K562 (cell line): ENCODE data around the gene BMAL1. TPM values are rescaled to one million over a fixed set of nuclear protein-coding genes. Genes with fewer than 3 reads are reported as not detected.

ENCODE experiments used
- ATAC-seq: fragments of 200-7000 bp; cut with Tn5 transposase; 3 replicates; pipeline ENCODE4 v1.9.1; 2020; ENCODE audit warnings: moderate library complexity
- BruUV-seq: library from RNA; stranded (reverse); fragments of 400-500 nt; replicated peaks from 2 replicates; lab custom pipeline; 2021; lab: Mats Ljungman, UMichigan
- CTCF ChIA-PET: fragments of 300-600 bp; formaldehyde crosslinking; extraction: SDS; loops from one replicate; lab custom pipeline; 2021; ENCODE audit warnings: low intra/inter-chr PET ratio; lab: Yijun Ruan, JAX
- POLR2A ChIA-PET: fragments of 300-600, 350-650 bp; sonication (Branson Sonifier 250); formaldehyde crosslinking; extraction: SDS; loops from one replicate; lab custom pipeline; 2021; ENCODE audit warnings: antibody characterized with exemption, inconsistent platforms; lab: Yijun Ruan, JAX
- DNase-seq, 4 experiments: peaks; one replicate each; pipeline versions ENCODE4 v3.0.0 to v3.0.0-alpha.2; 2011 to 2018; ENCODE audit warnings: low spot score in 3 of 4, mixed read lengths in 3 of 4; ENCODE audit errors: extremely low read depth in 1 of 4
- FAIRE-seq: peaks from 2 replicates; lab custom pipeline; 2011; peaks lifted over from hg19 to GRCh38; lab: Jason Lieb, UNC
- H2AFZ ChIP-seq: 2 replicates; pipeline ENCODE4 v1.6.0; 2011; ENCODE audit warnings: low read depth, low read length, control low read depth, inconsistent platforms
- H3K27ac ChIP-seq: fragments of 200-600 bp; 3 replicates; pipeline ENCODE4 v1.8.0; 2011; ENCODE audit warnings: low read depth, mild to moderate bottlenecking, control low read depth, inconsistent platforms, low read length, moderate library complexity, mixed read lengths; ENCODE audit errors: extremely low read depth
- H3K27me3 ChIP-seq, 2 experiments: fragments of 300-600 bp in 1 of 2; 2 replicates in 1 of 2; 3 replicates in 1 of 2; pipeline versions ENCODE4 v1.6.0 to v1.8.0; 2011; ENCODE audit warnings: inconsistent platforms in 2 of 2, low read length in 2 of 2, mild to moderate bottlenecking in 1 of 2, mixed read lengths in 1 of 2, moderate library complexity in 1 of 2; ENCODE audit not compliant: control insufficient read depth in 2 of 2, insufficient read depth in 2 of 2
- H3K36me3 ChIP-seq: fragments of 300-600 bp; 3 replicates; pipeline ENCODE4 v1.8.0; 2011; ENCODE audit warnings: mild to moderate bottlenecking, low read length, inconsistent platforms; ENCODE audit not compliant: control insufficient read depth, insufficient read depth
- H3K4me1 ChIP-seq, 2 experiments: fragments of 200-600 bp in 1 of 2; replicated peaks in 1 of 2; 2 replicates in 1 of 2; 3 replicates in 1 of 2; pipeline versions ENCODE4 v1.5.1 to v1.8.0; 2011; ENCODE audit warnings: inconsistent platforms in 2 of 2, low read length in 2 of 2, mild to moderate bottlenecking in 1 of 2, mixed read lengths in 1 of 2, moderate library complexity in 1 of 2; ENCODE audit not compliant: control insufficient read depth in 2 of 2, insufficient read depth in 2 of 2
- H3K4me2 ChIP-seq: 2 replicates; pipeline ENCODE4 v1.6.1; 2011; ENCODE audit warnings: low read length, control low read depth, inconsistent platforms, mixed read lengths; ENCODE audit not compliant: insufficient read depth
- H3K4me3 ChIP-seq: fragments of 200-600 bp; sonication (generic), shearing (Covaris generic); 2 replicates; pipeline ENCODE4 v1.5.1; 2016; ENCODE audit warnings: control low read depth, inconsistent platforms
- H3K79me2 ChIP-seq: fragments of 200-600 bp; 3 replicates; pipeline ENCODE4 v1.8.0; 2011; ENCODE audit warnings: low read length, inconsistent platforms; ENCODE audit not compliant: control insufficient read depth, insufficient read depth
- H3K9ac ChIP-seq, 2 experiments: 2 replicates each; pipeline versions ENCODE4 v1.6.0 to v1.6.1; 2011; ENCODE audit warnings: low read depth in 2 of 2, low read length in 2 of 2, control low read depth in 1 of 2, inconsistent platforms in 1 of 2, mild to moderate bottlenecking in 1 of 2, mixed read lengths in 1 of 2; ENCODE audit not compliant: insufficient read depth in 1 of 2
- H3K9me1 ChIP-seq: one replicate; pipeline ENCODE4 v1.6.0; 2011; ENCODE audit warnings: inconsistent platforms, mild to moderate bottlenecking, low read length, moderate library complexity; ENCODE audit not compliant: control insufficient read depth, insufficient read depth
- H3K9me3 ChIP-seq: replicated peaks from 2 replicates; pipeline ENCODE4 v1.5.1; 2011; ENCODE audit warnings: low read depth, low read length, inconsistent platforms; ENCODE audit not compliant: control insufficient read depth, insufficient read depth
- H4K20me1 ChIP-seq: replicated peaks from 2 replicates; pipeline ENCODE4 v1.6.1; 2011; ENCODE audit warnings: low read length, inconsistent platforms, mixed read lengths; ENCODE audit not compliant: control insufficient read depth, insufficient read depth
- L3MBTL2 ChIP-seq: fragments of 450-650 bp; IDR thresholded peaks from 2 replicates; pipeline ENCODE4 v1.6.1; 2016; ENCODE audit warnings: mild to moderate bottlenecking, moderate library complexity
- NR2F6 ChIP-seq: fragments of 450-650 bp; formaldehyde crosslinking; IDR thresholded peaks from 2 replicates; pipeline ENCODE4 v1.4.0; 2020; ENCODE audit warnings: mild to moderate bottlenecking
- PTTG1 ChIP-seq: fragments of 450-650 bp; IDR thresholded peaks from 2 replicates; pipeline ENCODE4 v1.6.1; 2016; ENCODE audit warnings: low read depth, mild to moderate bottlenecking, missing genetic modification characterization, missing compliant biosample characterization
- SAFB ChIP-seq: fragments of 200-400 bp; formaldehyde crosslinking; IDR thresholded peaks from 2 replicates; pipeline ENCODE4 v1.6.1; 2017; ENCODE audit warnings: low read depth, low read length, borderline replicate concordance
- ZNF655 ChIP-seq: fragments of 250-450 bp; sonication (Bioruptor Pico); IDR thresholded peaks from 2 replicates; pipeline ENCODE4 v1.5.0; 2021
- ZNF76 ChIP-seq: fragments of 250-450 bp; sonication (Bioruptor Pico); IDR thresholded peaks from 2 replicates; pipeline ENCODE4 v1.4.0; 2020; ENCODE audit warnings: mild to moderate bottlenecking, moderate library complexity, borderline replicate concordance
- in situ Hi-C: fragments of 300-500 bp; cut with MboI; formaldehyde crosslinking; loops from 4 replicates; pipeline ENCODE4 v1.15.0; 2018; ENCODE audit warnings: inconsistent platforms, mixed read lengths
- intact Hi-C: fragments of 100-400 bp; cut with micrococcal nuclease; formaldehyde crosslinking; loops from 2 replicates; pipeline ENCODE4 v1.14.2; 2022
- polyA plus RNA-seq, 8 experiments: library from polyadenylated mRNA; depleted of rRNA in 4 of 8; stranded (reverse) in 5 of 8; unstranded in 3 of 8; fragments of >200 nt; fragmentation: Nextera tagmentation in 2 of 8; fragmentation: Illumina TruSeq in 1 of 8; extraction: Ambion mirVana in 2 of 8; extraction: Trizol in 1 of 8; gene quantifications; 2 replicates each; pipeline versions ENCODE4 v1.2.1 to v1.2.3, GENCODE V29; 2011 to 2014; ENCODE audit warnings: inconsistent platforms in 1 of 8, missing spikeins in 1 of 8
- total RNA-seq, 7 experiments: library from RNA; depleted of rRNA in 6 of 7; stranded (reverse); fragments of >200 nt in 6 of 7; fragmentation: Illumina TruSeq in 2 of 7; extraction: Trizol in 2 of 7; gene quantifications; 2 replicates each; pipeline versions ENCODE4 v1.2.1 to v1.2.3, GENCODE V29; 2011 to 2021; ENCODE audit warnings: low replicate concordance in 1 of 7
- TF ChIP-seq, protein P1 (sequence below), 2 experiments: fragments of 450-650 bp; conservative IDR thresholded peaks; 2 replicates each; pipeline ENCODE4 v1.6.1; 2017; ENCODE audit warnings: mild to moderate bottlenecking in 2 of 2, moderate library complexity in 2 of 2
- TF ChIP-seq, protein P2 (sequence below): fragments of 250-450 bp; sonication (Bioruptor Pico); IDR thresholded peaks from 2 replicates; pipeline ENCODE4 v1.5.0; 2021

BMAL1 gene
- total and polyA plus RNA-seq, 9 of the 15 experiments (the other 6 are each of a cell fraction or from before 2014, with no cell fraction given): 0.14 to 2.4 (median 0.64) TPM

- Histone ChIP-seq H3K4me3 (no peak overlapping the region), H3K36me3 (no peaks in the 10 kb centered on the region), H3K9me1 (no peaks in the 10 kb centered on the region), H3K4me2 (no peak overlapping the region), H3K27me3 (peaks cover 0 to 6% of the 10 kb centered on the region in 2 experiments; a peak in 2 of 5 replicates), H3K79me2 (no peaks in the 10 kb centered on the region), H2AFZ (no peak overlapping the region), H3K27ac (no peak overlapping the region), H4K20me1 (no peaks in the 10 kb centered on the region), H3K9me3 (no peaks in the 10 kb centered on the region), H3K9ac (no peak overlapping the region), H3K4me1 (no peaks in the 10 kb centered on the region)
- no peak for ATAC-seq
- intact Hi-C loops: no loop called here
- no peak for DNase-seq
- ChIA-PET CTCF (no interaction called here), POLR2A (interaction anchor here (0.5 kb wide), 1 partner anchor 17 kb away, joined by 3 read pairs; no protein-coding TSS in a partner anchor)
- in situ Hi-C loops: no loop called here
- no peak for TF ChIP-seq SAFB
- no peak for TF ChIP-seq ZNF655
- TF ChIP-seq PTTG1 (tag): no peak
- TF ChIP-seq, protein P1, sequence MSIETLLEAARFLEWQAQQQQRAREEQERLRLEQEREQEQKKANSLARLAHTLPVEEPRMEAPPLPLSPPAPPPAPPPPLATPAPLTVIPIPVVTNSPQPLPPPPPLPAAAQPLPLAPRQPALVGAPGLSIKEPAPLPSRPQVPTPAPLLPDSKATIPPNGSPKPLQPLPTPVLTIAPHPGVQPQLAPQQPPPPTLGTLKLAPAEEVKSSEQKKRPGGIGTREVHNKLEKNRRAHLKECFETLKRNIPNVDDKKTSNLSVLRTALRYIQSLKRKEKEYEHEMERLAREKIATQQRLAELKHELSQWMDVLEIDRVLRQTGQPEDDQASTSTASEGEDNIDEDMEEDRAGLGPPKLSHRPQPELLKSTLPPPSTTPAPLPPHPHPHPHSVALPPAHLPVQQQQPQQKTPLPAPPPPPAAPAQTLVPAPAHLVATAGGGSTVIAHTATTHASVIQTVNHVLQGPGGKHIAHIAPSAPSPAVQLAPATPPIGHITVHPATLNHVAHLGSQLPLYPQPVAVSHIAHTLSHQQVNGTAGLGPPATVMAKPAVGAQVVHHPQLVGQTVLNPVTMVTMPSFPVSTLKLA (conservative IDR thresholded peaks at IDR 0.05): no peak
- TF ChIP-seq L3MBTL2: no peak
- TF ChIP-seq NR2F6 (CRISPR knock-in tag): no peak
- TF ChIP-seq, protein P2, sequence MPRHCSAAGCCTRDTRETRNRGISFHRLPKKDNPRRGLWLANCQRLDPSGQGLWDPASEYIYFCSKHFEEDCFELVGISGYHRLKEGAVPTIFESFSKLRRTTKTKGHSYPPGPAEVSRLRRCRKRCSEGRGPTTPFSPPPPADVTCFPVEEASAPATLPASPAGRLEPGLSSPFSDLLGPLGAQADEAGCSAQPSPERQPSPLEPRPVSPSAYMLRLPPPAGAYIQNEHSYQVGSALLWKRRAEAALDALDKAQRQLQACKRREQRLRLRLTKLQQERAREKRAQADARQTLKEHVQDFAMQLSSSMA: no peak
- no peak for TF ChIP-seq ZNF76 (CRISPR knock-in tag)
- no peak for FAIRE-seq
- no TSS peak for BruUV-seq
Measured at GRCh38 chr11:13375798-13376197, 98.2 kb downstream of the BMAL1 start.
